Daoy (cell line): ENCODE measurements around the gene GFRA4. TPM values are rescaled to one million over a fixed set of nuclear protein-coding genes. Genes with fewer than 3 reads are reported as not detected.

Experiments used
- DNase-seq: peaks from one replicate; pipeline ENCODE4 v3.0.0-alpha.2; 2015; ENCODE audit warnings: low read depth
- total RNA-seq: library from RNA; depleted of rRNA; stranded (reverse); fragments of >200 nt; shearing (Covaris generic); gene quantifications from 2 replicates; pipeline ENCODE4 v1.2.3, GENCODE V29; 2014

Gene GFRA4
- total RNA-seq, 1 experiment from 2014 or later: not detected

DNA sequence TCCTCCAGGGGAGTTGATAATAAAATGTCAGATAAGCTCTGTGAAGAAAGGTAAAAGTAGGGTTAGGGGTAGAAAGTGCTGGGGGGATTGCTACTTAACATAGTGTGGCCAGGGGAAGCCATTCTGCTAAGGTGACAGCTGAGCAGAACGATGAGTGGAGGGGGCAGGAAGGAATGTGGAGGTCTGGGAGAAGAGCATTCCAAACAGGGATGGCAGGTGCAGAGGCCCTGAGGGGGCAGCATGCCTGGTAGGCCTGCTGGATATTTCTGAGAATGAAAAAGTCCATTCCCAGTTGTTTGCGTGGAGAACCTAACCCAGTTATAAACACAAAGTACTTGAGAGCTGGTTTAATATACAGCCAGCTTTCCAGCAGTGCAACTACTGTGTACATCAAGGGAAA lies 9.3 kb downstream of the GFRA4 start:
- DNase-seq: no peak

DNA sequence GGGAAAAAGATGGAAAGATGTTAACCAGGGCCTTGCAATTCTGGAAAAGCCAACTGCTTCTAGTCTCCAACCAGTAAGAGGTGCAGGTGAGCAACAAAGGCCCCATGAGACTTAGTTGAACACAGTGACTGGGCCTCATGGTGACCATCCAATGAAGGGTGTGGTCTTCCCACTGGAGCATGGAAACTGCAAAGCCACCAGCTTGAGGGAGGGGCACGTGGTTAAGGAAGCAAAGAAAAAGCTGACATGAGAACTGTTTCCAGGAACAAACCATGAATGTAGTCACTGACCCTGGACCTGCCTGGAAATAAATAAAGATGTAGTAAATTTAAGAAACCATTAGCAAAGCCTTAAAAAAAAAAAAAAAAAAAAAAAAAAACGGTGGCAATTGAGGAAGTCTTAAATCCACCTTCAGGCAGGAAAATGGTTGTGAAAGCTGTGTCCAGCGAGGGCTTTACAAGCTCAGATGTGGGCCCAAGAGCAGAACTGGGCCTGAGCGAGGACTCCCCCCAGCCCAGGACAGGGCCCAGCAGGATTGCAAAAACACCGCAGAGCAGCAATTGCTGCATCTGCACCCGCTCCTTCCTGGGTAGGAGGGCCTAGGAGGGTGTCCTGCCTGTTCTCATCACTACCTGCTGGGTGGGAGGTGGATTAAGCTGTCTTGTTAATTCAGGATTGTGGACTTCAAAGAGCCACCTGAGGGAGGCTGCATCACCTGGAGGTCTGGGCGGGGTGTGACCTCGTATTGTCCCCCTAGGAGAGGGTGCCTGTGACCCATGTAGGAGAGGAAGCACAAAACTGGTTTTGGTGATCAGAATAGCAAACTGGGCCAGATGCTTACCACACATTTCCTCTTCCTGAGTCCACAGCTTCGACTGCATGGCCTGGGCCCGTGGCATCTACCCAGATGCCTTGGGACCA lies 10.3 kb downstream of the GFRA4 start:
- DNase-seq: no peak

DNA sequence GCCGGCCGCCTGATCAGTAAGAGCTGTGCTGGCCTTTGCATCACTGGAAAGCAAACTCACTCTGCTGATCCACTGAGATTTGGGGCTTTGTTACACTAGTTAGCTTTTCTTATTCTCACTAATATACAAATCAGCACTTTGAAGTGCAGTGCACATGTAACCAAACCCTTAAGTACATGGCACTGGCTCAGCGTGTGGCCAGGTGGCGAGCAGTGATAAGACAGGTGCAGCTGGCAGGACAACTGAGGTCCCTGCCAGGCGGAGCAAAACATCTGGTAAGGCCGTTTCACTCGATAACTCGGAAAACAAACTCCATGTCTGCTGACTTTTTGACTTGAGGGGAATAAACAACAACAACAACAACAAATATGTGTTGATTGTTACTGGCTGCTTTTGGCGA lies 11.0 kb downstream of the GFRA4 start:
- no peak for DNase-seq

DNA sequence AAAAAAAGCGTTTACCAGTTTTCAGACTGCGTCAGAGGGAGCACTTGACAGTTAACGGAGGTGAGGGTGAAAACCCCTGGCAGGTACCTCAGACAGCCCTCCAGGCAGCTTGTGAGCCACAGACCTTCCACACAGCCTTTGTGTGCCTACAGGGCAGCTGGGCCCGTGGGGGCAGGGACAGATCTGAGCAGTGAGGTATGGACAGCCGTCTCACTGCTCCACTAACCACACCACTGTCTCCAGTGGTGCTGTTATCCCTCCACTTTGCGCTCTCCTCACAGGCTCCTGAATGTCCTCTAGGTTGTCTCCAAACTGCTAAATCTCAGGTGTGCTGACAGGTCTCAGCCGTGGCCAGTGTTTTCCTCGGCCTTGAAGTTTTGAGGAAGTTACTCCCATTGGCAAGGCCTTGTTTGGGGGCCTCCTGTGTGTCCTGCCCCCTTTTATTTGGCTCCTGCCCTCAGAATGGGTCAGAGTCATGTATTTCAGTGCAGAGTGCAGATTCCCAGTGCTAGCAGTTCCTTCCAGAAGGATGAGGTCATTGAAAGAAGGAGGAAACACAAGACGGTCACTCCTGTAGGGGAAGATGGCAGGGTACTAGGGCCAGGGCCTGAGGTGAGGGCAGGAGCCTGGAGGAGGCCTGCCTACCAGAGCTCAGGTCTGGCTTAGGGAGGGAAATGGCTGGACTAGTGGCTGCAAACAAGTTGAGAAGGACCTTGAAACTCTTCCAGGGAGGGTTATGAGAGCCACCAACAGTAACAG lies 11.8 kb downstream of the GFRA4 start:
- DNase-seq: no peak

DNA sequence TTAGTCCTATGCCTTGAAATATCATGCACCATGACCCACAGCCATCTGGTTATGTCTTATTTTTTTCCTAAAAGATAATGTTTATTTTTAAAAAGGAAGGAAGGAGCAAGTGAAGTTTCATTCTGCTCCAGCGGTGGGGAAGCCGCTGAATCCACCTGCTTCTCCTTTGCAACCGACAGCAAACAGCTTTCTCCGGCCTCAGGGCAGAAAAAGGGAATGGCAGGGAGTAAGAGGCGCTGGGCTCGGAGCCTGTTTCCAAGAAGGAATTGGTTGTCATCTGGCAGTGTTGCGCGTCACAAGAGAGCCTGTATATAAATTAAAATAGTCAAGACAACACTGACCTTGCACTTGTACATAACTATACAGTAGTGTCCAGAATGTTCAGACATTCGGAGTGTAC lies 14.2 kb downstream of the GFRA4 start:
- no peak for DNase-seq

DNA sequence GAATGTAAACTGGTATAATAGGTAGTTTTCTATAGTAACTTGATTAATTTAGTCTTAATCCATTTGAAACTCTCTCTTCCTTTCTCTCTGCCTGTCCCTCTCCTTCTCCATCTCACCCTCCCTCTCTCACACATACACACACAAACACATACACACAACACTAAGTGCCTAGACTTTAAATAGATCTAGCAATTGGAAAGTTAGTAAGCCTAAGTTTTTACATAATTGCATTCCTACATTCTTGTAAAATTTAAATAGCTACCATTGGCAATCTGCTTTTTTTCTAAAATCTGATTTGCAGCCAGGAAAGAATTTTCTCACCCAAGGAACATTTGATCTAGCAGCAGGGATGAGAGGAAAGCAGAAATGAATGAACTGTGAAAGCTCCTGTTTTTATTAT lies 15.7 kb downstream of the GFRA4 start:
- no peak for DNase-seq

DNA sequence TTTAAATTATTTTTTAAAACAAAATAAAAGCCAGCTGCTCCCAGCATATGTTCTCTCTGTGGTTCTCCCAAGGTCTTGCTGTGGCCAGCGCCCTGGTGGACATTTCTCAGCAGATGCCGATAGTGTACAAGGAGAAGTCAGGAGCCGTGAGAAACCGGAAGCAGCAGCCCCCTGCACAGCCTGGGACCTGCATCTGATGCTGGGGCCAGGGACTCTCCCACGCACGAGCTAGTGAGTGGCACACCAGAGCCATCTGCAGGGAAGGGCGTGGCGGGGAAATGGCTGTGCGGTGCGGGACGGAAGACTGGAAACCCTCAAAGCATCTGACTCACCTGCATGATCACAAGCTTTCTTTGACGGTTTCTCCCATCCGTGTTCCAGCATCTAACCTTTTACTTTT lies 16.5 kb downstream of the GFRA4 start:
- DNase-seq: no peak

DNA sequence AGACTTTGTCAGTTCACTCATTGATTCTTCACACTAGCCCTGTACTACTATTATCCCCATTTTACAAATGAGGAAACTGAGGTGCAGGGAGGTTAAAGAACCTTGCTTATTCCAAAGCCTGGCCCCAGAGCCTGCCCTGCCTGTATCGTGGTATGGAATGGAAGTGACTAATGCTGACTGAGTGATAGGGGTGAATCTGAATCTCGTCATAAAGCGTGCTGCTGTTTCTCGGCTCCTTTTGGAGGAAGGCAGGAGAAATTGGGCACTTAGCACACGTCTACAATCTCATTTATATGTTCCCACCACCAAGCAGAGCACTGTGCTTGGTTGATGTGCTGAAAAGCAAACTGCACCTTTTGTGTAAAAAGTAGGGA lies 17.1 kb downstream of the GFRA4 start:
- DNase-seq: no peak

DNA sequence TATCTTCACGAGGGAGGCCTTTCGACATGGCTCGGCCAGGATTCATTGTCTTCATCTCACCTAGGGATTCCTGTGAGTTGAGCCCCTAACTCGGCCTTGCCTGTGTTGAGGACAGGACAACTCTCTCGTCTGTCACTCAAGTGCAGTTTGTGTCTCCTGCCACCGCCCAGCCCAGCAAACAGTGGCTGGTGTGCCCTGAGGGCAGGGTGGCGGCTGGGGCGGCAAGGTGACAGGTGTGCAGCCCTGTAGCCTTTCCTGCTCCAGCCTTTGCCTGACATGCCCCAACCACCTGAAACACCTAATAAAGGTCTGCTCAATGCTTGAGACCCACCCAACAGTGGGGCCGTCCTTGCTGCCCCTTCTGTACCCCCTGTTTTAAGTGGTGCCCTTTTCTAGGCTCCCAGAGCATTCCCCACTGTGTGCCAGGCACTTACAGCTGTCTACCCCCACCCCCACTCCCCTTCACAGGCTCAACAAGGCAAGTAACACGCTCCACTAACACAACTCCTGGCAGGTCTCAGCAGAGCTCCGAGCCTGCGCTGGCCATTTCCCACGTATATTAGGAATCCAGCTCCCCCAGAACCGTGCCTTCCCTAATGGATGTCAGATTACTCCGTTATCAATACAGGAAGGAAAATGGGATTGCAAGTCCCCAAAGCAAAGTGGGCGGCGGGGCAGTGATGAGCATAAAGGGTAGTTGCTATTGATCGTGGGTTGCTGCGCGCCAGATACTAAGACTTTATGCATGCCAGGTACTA lies 17.7 kb downstream of the GFRA4 start:
- no peak for DNase-seq

DNA sequence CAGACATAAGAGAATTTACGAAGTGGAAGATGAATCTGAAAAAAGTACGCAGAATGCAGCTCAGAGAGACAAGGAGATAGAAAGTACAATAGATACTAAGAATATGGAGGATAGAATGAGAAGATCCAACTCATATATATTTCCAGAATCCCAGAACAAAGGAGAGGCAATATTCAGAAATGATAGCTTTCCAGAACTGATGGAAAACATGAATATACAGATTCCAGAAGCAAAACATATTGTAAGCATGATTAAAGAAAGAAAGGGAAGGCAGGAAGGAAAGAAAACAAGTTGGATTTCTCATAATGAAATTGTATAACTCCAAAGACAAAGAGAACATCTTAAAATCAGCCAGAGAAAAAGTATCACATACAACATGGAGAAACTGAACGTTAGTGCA lies 22.9 kb downstream of the GFRA4 start:
- no peak for DNase-seq

DNA sequence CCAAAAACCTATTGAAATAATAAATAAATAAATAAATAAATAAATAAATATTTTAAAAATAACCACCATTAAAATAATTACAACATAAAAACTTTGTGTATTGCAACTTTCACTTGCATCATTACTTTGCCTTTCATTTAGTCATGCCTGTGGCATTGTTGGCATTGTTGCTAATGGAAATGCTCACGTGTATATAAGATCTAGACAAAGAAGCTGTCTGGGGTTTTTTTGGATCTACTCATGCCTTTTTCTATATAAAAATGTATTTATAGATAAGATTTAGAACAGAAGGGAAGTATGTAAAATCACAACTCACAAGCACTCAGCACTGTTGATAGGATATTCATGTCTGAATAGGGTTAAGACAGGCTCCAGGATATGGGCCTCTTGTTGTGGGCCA lies 27.9 kb downstream of the GFRA4 start:
- no peak for DNase-seq

DNA sequence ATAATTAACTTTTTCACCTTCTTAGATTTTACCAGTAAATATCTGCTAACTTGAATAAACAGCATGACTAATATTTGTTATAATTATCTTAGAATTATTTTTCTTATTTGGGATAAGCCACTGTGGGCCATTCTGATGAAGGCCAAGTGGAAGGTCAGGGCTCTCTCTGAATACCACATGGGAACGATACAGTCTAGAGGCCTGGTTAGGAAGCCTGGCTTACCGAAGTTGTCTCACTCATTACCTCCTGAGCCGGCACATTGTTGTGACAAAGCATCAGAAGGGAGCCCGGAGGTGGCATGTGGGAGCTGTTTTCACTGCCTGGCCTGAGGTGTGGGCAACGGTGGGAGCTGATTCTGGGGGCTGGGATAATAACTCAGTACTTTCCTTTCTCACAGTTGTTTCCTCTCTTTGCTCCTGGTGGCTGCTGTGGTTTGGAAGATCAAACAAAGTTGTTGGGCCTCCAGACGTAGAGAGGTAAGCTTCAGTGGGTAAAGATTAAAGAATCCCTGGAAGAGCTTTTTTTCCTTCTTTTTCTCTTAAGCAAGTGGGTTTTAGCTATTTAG lies 29.2 kb downstream of the GFRA4 start:
- DNase-seq: no peak

DNA sequence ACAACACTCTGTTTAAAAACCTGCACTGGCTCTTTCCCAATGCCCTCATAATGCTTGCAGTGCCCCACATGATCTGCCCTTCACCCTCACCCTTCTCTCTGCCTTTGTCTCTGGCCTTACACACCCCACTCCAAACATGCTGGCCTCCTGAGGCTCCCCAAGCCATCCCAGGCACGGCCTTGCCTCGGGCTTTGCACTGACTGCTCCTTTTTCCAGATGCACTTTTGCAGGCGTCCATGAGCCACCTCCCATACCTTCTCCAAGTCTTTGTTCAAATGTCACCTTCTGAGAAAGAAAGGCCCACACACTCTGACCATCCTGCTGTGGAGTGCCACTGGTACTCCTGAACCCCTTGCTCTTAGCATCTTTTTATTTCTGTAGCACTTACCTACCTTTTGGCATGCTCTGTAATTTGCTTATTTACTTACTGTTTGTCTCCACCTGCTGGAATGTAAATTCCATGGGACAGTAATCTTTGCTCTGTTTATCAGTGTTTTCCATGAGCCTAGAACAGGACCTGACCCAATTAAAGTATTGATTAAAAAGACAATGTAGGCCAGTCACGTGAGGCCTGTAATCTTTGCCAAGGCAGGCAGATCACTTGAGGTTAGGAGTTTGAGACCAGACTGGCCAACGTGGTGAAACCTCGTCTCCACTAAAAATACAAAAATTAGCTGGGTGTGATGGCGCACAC lies 30.7 kb downstream of the GFRA4 start:
- no peak for DNase-seq

DNA sequence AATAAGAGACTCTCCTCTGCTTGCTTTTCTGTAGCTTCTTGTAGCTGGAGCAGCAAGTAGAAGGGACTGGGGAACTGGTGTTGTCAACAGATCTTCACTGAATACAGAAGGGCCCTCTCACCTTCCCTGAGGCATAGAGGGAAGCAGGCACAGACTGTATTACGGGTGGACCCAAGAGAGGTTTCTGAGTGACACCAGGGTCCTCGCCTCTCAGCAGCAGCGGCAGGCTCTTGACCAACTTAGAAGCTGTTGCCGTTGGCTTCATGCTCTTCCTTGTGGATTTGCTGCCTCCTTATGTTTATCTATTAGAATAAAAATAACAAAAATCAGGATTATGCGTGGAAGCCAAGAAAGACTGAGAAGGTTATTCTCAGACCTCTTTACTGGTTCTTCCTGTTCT lies 31.7 kb downstream of the GFRA4 start:
- DNase-seq: no peak

DNA sequence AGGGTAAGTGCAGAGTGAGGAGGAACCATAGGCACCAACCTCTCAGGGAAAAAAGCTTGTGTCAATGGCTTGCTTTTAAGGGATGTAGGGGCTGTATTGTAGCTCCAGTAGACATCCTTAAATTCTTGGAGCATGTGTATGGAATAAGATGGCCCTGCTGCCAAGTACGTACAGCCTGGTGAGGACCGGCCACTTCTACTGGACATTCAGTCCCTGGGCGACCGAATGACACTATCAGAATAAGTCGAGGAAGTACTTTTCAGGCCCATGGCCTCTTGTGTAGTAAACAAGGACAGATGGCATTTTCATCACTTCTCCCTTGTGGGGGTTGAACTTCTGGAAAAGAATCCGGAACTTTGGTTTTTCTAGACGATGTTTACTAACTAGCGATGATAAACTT lies 32.8 kb downstream of the GFRA4 start:
- no peak for DNase-seq

DNA sequence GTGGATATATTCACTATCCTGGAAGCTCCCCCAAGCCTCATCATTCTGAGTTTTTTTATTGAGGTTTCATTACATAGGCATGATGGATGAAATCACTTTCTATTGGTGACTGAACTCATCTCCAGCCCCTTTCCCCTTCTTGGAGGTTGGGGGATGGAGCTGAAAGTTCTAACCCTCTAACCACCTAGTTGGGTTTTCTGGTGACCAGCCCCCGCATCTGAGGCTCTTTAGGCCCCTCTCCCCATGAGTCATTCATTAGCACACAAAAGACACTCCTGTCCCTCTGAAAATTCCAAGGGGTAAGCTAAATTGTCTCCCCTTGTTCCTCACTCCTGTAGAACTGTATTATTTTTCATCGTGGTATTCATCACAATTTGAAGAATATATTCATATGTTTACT lies 33.3 kb downstream of the GFRA4 start:
- DNase-seq: no peak

DNA sequence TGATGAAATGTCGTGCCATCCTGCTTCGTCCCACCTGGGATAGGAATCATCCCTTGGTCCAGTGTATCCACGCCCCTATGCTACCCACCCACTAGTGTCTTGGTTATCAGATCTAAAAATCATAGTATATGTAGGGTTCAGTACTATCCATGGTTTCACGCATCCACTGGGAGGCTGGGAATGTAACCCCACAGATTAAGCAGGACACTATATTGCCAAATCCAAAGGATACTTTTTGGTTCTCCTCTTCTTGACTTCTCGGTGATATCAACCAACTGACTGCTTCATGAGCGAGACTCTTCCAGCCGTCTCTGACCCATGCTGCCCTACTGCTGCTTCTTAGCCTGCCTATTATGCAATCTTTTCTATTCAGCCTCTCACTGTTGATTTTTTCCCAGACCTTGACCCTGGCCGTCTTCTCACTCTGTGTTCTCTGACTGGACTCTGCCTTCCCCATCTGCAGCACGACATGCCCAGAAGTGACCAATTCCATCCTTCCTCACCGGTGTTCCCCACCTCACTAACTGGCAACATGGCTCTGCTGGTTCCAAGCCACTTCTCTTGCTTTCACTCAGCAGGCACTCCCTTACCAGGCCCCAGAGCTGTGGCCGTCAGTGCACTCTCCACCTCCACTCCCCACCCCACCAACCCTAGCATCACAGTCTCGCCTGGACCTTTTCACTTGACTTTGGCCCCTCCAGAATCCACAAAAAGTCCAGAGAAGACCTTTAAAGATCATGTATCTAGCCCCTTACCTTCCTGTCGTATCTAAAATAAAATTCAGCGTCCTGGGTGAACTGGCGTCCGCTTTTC lies 34.5 kb downstream of the GFRA4 start:
- no peak for DNase-seq

DNA sequence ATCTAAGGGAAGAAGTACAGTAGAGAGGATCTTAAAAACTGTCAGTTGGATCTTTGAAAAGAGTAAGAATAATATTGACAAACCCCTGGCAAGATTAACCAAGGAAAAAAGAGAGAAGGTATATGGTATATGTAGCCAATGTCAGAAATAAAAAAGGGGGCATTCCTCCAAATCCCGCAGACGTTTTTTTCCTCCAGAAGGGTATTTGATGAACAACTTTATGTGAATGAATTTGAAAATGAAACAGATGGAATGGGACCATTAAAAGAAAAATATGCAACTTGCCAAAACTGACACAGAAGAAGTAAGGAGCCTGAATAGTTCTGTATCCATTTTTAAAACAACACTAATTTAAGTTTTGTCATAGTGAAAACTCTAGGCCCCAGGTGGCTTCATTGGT lies 35.7 kb downstream of the GFRA4 start:
- DNase-seq: no peak

DNA sequence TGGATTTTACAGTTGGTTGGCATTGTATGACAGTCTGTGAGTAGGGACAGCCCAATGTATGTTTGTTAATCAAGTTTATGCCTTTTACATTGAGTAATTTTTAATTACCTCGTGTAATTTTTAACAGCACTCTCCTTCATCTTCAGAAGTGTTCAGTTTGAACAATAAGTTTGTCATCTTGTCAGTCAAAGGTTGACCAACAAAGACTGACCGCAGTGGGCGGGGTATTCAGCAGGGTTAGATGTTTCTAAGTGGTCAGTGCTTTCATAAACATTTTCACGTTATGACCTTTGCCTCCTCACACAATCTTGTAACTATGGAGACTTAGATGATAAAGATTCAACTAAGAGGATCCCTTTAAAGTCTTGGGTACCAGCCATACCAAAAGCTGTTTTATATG lies 40.8 kb downstream of the GFRA4 start:
- no peak for DNase-seq

DNA sequence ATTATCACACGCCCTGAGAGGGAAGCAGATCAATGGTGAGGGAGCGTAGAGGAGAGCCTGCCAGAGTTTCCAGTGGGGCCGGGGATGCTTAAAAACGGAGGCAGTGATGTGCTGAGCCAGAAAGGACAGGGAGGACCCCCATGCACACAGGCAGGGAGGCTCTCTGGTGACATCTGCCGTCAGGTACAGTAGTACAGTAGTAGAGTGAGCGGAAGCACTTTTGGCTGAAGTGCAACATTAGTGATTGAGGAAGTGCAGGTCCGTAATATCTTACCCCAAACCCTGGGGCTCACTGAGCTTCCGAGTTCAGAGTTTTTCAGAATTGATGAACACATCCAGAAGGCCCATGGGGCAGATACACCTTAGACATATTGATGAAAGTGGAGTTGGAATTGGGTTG lies 42.1 kb downstream of the GFRA4 start:
- no peak for DNase-seq

DNA sequence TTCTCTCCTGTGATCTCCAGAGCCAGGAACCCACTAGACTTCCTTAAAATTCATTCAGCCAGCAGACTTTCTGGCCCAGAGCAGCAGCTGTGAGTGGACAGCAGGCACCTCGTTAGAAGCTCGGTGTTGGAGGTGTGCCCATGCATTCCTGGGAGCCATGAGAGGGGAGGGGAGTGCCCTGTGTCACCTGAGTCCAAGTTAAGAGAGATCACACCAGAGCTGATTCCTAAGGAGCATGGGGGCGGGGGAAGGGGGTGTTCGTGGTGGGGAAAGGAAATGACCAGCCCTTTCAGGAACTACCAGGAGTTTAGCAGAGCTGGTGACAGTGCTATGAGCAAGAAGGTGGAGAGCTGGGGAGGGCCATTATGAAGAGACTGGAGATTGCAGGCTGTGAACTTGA lies 46.9 kb downstream of the GFRA4 start:
- peak; percentile 28 for DNase-seq
